ENCODE measurements around the gene SYTL4. TPM values are rescaled to one million over a fixed set of nuclear protein-coding genes. Genes with fewer than 3 reads are reported as not detected.

The SYTL4 gene
- total RNA-seq, 1 experiment from 2014 or later: 0.13 TPM

- H3K27me3 Mint-ChIP-seq (ENCODE audit: low read depth): peaks cover 9% of the 10 kb centered on the region
- H3K79me1 ChIP-seq (ENCODE audit: insufficient read depth, low read depth, low read length, poor library complexity, severe bottlenecking): no peaks in the 10 kb centered on the region
- no peaks in the 10 kb centered on the region for H3K79me2 ChIP-seq (ENCODE audit: insufficient read depth, low read length)
- H3K4me3 Mint-ChIP-seq: no peak overlapping the region
- no peak overlapping the region for H3K56ac ChIP-seq (ENCODE audit: insufficient read length, low read depth, low read length)
- H3K27ac ChIP-seq (ENCODE audit: insufficient read length, low read depth, low read length): no peak overlapping the region
- H2AK5ac ChIP-seq (ENCODE audit: insufficient read length, low read length): no peak overlapping the region
- H4K5ac ChIP-seq (ENCODE audit: insufficient read length, low read depth, low read length): no peak overlapping the region
- no peak overlapping the region for H2BK5ac ChIP-seq (ENCODE audit: insufficient read length, low read length)
- H3K9ac ChIP-seq (ENCODE audit: extremely low read depth, insufficient read length, low read length): no peak overlapping the region
- no peaks in the 10 kb centered on the region for H3K23me2 ChIP-seq (ENCODE audit: insufficient read length, low read depth, low read length, poor library complexity, severe bottlenecking)
- H3K18ac ChIP-seq (ENCODE audit: insufficient read length, low read depth, low read length): no peak overlapping the region
- H3K36me3 Mint-ChIP-seq (ENCODE audit: insufficient read depth in 1 of 3, low read depth in 3 of 3): no peaks in the 10 kb centered on the region; a peak in 3 of 7 replicates
- no peak overlapping the region for H3K4me2 ChIP-seq (ENCODE audit: insufficient read depth, insufficient read length, low read length)
- no peak overlapping the region for H2BK20ac ChIP-seq (ENCODE audit: low read depth, low read length, poor library complexity, severe bottlenecking)
- no peak overlapping the region for H4K8ac ChIP-seq (replicated peaks; ENCODE audit: insufficient read length, low read depth, low read length)
- H3K27me3 ChIP-seq (ENCODE audit: insufficient read depth, low read length): no peaks in the 10 kb centered on the region
- H3K4me1 Mint-ChIP-seq: peaks cover 15 to 26% of the 10 kb centered on the region in 2 experiments
- WGBS (ENCODE audit: extremely low coverage, insufficient read length, low lambda C conversion rate): no CpG with 5 or more reads among the region's 1 CpG
- no peak overlapping the region for H2AFZ ChIP-seq (ENCODE audit: low read length)
- no peak for DNase-seq
- TF ChIP-seq, protein P1, sequence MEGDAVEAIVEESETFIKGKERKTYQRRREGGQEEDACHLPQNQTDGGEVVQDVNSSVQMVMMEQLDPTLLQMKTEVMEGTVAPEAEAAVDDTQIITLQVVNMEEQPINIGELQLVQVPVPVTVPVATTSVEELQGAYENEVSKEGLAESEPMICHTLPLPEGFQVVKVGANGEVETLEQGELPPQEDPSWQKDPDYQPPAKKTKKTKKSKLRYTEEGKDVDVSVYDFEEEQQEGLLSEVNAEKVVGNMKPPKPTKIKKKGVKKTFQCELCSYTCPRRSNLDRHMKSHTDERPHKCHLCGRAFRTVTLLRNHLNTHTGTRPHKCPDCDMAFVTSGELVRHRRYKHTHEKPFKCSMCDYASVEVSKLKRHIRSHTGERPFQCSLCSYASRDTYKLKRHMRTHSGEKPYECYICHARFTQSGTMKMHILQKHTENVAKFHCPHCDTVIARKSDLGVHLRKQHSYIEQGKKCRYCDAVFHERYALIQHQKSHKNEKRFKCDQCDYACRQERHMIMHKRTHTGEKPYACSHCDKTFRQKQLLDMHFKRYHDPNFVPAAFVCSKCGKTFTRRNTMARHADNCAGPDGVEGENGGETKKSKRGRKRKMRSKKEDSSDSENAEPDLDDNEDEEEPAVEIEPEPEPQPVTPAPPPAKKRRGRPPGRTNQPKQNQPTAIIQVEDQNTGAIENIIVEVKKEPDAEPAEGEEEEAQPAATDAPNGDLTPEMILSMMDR (conservative IDR thresholded peaks at IDR 0.05): no peak
- peaks cover 4% of the 10 kb centered on the region for H3K9me3 ChIP-seq (ENCODE audit: control insufficient read depth, low read depth, low read length)
- H2BK15ac ChIP-seq (ENCODE audit: low read depth, low read length): no peak overlapping the region
- H3K27ac Mint-ChIP-seq: peak overlapping the region in 1 of 3 experiments; percentile 59; a peak in 1 of 7 replicates
- H3K14ac ChIP-seq (ENCODE audit: insufficient read depth, low read length): no peak overlapping the region
- H3K4ac ChIP-seq (ENCODE audit: low read depth, low read length): no peak overlapping the region
- H2BK12ac ChIP-seq (ENCODE audit: insufficient read length, low read depth, low read length): no peak overlapping the region
- peaks cover 0 to 66% of the 10 kb centered on the region in 2 experiments; a peak in 4 of 5 replicates for H3K9me3 Mint-ChIP-seq
- H3T11ph ChIP-seq (ENCODE audit: low read length): no peak overlapping the region
- peaks cover 3% of the 10 kb centered on the region; the same call in 1 of the 2 replicates for H3K4me1 ChIP-seq (ENCODE audit: insufficient read depth, low read length)
- H4K91ac ChIP-seq (ENCODE audit: insufficient read length, low read depth, low read length): no peak overlapping the region
- no peaks in the 10 kb centered on the region for H4K20me1 ChIP-seq (ENCODE audit: control insufficient read depth, insufficient read depth, insufficient read length)
- H2BK120ac ChIP-seq (ENCODE audit: low read depth, low read length, poor library complexity, severe bottlenecking): no peak overlapping the region
- H3K23ac ChIP-seq (ENCODE audit: insufficient read length, low read depth, low read length): no peak overlapping the region
Observed at GRCh38 chrX:100647095-100647494, 84.8 kb downstream of the SYTL4 start.

Data from H9 (cell line).